GM21381 (cell line): Measurements from ENCODE around the gene GADD45A.

Source experiments
- ATAC-seq: cut with Tn5 transposase; IDR thresholded peaks from one replicate; pipeline ENCODE4 v1.9.1; 2021; ENCODE audit warnings: mild to moderate bottlenecking, moderate library complexity; ENCODE audit not compliant: unreplicated experiment

GADD45A gene

DNA sequence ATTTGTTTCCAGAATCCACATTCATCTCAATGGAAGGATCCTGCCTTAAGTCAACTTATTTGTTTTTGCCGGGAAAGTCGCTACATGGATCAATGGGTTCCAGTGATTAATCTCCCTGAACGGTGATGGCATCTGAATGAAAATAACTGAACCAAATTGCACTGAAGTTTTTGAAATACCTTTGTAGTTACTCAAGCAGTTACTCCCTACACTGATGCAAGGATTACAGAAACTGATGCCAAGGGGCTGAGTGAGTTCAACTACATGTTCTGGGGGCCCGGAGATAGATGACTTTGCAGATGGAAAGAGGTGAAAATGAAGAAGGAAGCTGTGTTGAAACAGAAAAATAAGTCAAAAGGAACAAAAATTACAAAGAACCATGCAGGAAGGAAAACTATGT lies 2.6 kb downstream of the GADD45A start:
- ATAC-seq, result no peak

DNA sequence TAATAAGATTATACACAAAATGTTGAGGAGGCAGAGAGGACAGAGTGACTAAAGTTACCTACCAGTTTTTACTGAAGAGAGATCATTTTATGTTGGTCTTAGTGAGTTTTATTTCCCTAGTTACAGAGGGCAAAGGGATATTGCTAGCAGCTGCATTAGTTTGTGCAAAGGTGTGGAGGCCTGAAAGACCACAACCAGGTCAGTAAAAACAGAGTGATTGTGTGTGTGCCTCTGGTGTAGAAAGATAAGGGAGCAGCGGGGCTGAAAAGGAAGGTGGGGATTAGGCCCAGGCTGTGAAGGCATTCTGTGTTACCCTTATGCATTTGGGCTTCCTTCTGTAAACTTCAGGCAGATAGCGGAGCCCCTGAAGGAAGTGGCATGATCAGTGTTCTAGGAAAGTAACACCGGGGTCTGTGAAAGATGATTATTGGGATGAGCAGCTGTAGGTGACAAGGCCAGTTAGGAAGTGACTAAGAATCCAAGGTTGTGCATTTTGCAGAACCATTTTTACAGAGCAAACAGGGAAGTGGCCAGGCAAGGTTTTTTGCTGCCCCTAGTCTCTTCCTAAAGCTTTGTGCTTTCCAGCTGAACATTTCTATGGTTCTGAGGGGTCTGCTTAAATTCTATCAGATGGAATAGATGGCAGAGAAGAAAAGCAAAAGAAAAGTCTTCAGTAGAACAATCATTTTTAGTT lies 3.7 kb downstream of the GADD45A start:
- ATAC-seq, result no peak

DNA sequence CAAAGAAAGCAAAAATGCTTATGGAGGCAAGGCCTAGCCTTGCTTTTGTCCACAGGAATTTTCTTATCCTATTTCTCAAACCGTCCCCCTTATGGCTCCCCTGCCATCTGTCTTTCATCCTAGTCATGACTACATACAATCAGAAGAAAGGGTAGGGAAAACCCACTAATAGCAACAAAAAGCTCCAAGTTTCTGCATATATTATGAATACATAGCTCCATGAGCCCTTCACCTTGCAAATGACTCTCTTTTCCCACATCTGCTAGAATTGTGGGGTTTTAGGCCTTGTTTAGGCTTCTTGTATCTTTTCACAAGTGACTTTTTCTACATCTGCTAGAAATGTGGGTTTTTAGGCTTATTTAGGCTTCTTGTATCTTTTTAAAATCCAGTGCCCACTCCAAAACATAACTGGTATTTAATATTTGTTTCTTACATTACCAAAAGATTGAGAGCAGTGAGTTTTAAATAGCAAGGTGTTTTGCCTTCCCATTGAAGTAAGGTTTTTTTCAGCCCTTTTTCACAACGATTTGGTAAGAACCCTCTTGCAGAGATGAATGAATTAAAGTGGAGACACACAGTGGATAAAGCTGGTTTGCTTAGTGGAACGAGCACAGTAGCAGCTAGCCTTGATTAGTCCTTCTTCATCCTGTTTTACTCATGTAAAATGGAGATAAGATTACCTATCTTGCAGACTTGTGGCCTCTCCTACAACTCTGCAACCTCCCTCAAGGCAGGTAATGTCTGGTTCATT lies 4.4 kb downstream of the GADD45A start:
- no peak for ATAC-seq

DNA sequence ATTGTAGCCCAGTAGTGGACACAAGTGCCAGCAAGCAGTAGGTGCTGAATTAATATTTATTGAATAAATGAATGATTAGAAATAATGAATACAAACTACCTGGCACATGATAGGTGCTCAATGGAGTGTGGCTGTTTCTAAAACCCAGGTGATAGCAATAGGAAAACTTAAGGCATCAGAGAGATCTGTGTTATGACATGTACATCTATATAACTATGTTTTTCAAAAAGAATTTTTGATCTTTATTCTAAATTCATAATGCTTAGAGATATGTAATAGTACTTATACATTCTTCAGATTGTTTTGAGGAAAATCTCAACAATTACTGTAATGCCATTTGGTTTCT lies 5.0 kb downstream of the GADD45A start:
- no peak for ATAC-seq

DNA sequence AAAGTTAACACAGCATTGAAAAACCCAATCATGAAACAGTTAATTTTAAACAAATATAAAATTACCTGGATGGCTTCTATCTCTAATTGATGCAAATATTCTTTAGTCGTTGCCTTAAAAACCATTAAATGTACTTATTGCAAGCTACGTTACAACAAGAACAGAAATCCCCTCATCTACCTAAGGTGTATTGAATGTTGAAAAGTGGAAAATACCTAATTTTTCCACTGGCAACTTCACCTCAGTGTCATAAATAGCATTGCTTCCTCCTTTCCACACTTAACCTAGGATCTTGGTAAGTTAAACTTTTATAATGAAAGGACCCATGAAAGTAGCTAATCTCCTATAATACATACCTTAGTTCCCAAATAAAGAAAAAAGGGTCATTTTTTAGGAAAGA lies 5.4 kb downstream of the GADD45A start:
- ATAC-seq, result no peak

DNA sequence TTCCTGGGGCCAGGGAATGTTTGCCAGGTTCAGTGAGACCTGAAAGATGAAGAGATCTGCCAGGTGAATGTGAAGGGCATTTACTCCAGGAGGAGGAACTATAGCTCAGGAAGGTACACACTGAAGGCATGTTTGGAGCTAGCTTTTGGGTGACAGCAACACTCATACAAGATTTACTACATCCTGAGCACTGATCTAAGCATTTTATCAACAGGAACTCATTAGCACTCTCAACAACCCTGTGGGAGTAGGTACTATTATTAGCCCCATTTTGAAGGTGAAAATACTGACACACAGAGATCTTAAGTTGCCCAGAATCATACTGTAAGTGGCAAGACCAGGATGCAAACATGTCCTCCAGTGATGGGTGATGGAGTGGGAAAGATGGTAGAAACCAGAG lies 6.7 kb downstream of the GADD45A start:
- no peak for ATAC-seq

DNA sequence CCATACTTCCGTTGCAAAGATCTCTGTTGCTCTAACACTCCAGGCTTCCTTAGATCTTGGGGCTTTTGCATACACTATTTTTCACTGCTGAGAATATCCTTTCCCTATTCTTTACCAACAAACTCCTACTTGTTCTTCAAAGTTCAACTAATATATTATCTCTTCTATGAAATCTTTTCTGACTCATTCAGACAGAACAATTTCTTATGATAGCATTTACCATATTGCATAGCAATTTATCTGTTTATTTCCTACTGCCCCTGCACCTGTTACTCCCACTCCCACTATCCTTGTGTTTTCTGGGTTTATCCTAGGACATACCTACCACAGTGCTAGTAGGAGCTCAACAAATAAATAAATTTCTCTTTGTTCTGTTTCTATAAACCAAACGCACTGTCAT lies 11.0 kb downstream of the GADD45A start:
- ATAC-seq, result no peak

DNA sequence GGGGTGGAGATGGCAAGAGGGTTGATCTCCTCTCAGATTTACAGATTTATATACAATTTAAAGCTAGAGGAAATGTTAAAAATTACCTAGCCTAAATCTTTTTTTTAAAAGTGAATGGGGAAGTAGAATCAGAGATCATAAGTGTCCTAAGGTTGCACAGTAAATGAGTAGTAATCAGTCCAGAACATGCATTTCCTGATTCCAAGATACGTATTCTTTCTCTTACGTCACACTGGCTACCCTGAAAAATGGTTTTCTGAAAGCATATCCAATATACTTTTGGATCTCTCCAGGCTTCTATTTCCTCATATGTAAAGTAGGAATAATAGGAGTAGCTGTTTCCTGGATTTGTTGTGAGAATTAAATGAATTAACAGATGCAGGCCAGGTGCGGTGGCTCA lies 11.7 kb downstream of the GADD45A start:
- no peak for ATAC-seq

DNA sequence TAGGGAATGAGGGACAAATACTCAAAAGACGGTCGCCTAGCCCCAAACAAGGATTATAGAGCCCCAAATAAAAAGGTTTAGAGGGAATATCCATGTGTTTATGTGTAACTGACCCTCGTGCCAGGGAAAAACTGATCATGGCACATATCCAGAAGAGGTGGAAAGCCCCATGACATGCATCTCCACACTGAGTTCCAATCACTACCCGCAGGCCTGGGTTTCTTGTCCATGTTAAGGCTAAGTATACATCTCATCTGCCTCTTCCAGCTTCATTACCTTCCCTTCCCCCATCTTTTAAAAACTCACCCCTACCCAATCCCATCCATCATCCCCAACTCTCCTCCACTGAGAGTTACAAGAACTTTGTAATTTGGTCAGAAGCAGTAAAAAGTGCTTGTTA lies 15.2 kb downstream of the GADD45A start:
- no peak for ATAC-seq

DNA sequence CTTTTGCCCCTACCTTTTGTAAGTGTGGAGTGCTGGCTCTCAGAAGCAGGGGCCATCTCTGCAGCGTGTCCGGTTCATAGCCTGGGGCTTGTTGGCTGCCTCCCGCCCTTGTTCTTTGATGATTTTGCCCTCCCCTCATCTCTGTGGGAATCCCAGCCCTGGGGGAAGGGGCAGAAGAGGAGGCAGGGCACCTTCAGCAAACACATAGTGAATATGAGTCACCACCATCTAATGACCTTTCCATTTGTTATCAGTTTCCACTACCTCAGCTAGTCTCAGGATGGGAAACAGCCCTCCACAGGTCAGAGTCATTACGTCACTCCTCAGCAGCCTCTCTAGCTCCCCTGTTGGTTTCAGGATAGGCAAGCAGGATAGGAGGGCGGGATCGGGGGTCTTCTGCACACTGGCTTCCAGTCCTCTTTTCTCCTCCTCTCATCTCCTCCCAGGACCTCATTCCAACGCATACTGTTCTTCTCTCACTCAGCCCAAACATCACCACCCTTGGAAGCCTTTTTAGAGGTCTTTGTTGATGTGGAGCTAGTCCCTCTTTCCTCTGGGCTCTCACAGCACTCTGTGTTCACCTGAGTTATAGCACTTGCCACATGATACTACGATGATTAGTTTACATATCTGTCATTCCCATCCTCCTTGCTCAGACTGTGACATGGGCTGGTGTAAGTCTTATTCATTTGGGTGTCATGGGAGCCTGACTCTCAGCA lies 15.8 kb downstream of the GADD45A start:
- no peak for ATAC-seq

DNA sequence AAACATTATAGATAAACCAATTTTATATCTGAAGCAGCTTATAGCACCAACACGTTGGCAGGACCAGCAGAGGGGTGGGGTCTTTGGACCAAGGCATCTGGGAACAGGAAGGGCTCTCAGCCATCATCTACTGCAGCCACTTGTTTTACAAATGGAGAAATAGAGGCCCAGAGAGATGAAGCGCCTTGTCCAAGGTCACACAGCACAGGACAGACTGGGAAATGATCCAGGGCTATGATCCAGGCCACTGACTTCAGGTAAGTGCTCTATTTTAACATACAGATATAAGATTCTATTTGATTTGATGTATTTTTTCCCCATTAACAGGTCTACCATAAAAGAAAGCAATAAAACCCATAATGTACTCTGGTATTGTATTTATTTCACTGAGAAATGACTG lies 16.9 kb downstream of the GADD45A start:
- ATAC-seq, result no peak

DNA sequence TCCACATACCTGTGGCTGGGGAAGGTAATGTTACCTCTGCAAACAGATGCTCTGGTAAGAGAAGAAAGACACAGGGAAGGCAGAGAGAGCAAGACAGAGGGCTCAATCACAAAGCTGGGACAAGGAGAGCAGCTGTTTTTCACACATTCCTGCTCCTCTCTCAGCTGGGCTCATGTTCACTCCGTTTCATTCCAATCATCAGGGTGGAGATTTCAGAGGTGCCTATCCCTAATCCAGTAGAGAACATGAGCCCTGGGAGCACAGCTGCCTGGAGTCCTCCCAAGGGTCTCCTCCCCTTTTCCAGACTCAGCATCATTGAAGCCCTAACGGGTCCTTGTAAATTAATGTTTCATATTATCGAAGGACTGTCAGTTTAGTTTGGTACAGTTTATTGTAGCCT lies 19.4 kb downstream of the GADD45A start:
- ATAC-seq, result no peak

DNA sequence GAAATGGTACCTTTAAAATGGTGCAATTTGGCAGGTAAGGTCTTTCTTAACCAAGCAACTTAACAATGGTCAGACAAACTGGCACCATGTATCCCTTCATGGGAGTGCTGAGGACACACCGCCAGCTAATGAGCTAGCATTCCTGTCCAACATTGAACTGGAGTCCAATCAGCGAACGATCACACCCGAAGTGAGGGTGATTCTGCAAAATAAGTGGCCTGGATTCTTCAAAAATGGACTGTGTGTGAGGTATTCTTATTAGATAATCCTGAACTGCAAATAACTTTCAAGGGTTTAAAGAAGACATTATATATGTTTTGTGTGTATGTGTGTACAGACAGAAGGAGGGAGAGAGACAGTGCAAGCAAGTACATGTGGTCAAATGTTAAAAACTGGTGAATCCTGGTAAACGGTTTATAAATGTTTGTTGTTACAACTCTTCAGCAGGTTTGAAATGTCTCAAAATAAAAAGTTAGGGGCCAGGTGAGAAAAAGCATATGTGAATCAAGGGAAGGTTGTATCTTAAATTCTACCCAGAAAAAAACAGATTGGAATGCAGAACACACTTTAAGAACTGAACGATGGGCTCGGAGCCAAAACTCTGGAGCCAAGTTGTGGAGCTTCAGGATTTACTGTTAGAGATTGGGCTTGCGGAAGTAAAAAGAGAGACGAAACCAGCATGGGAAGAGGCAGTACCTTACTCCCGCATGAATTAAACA lies 20.9 kb downstream of the GADD45A start:
- no peak for ATAC-seq

DNA sequence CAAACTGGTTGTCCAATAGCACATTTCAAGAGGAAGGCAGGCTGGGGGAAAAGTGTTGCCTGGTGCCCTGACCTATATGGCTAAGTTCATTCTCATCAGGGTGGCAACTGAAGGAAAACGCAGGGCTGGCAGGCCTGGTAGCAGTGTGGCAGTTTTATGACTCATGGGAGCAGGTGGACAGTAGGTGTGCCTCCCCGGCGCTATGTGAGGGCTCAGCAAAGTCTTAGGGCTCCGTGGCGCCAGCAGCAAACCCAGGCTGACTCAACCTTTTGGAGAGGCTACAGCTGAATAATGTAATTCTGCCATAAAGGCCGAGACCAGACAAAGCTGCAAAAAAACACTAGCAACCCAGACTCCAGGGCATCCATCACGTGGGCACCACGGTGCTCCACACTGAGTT lies 23.6 kb downstream of the GADD45A start:
- ATAC-seq, result no peak

DNA sequence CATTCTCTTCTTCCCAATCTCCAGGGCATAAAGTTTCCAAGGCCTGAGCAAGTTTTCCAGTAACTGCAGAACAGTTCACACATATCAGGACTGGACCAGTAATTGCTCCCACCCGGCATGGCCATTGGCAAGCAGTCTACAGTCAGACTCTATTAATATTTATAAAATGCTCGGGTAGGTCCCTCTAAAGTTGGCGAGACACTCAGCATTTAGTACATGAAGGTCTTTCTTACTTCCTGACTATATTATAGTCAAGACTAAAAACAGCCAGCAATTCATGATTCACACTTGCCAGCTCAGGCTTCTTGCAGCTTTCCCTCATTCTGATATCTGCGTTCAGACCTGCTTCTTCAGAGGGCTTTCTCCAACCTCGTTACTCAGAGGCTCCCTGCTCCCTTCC lies 25.4 kb downstream of the GADD45A start:
- ATAC-seq, result no peak

DNA sequence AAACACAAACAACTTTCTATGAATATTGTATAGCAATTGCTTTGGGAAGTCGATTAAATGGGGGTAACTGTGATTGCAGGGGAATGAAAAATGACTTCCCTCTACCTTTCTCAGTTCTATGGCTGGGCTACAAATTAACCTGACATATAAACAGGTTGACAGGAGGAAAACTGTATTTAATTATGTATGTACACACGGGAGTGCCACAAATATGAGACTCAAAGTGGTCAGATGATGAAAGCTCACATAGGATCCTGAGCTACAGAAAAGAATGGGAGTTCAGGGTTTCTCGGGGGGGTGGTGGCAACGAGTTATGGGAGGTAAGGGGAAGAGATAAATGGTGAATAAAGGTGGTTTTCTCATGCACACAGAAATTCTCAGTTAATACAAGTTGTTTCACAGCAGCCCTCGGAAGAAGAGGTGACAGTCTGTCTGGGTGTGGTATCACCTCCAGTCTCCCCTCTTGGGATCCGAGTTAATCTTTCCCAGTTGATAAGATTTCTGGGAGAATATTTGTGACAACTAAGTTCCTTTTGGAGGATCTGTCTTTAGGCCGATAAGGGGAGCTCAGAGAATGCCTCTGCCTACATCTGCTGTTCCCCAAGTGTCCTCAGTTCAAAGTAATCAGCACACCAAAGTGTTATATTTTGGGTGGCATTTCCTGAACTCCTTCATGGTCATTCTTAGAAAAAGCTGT lies 26.3 kb downstream of the GADD45A start:
- no peak for ATAC-seq

DNA sequence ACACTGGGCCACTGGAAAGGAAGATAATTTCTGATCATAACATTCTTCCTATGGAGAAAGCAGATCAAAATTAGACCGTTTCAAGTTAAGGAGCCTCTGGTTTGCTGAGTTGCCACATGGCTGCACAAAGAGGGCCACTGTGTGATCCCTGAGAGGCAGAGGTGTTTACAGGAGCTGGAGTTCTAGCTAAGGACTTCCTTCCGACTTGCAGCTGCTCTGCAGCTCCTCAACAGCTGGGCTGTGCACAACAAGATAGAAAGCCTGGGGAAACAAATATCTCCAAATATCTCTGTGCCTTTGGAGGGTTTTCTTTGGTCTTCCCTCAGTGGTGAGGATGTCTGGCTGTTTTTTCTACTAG lies 26.8 kb downstream of the GADD45A start:
- ATAC-seq, result no peak

DNA sequence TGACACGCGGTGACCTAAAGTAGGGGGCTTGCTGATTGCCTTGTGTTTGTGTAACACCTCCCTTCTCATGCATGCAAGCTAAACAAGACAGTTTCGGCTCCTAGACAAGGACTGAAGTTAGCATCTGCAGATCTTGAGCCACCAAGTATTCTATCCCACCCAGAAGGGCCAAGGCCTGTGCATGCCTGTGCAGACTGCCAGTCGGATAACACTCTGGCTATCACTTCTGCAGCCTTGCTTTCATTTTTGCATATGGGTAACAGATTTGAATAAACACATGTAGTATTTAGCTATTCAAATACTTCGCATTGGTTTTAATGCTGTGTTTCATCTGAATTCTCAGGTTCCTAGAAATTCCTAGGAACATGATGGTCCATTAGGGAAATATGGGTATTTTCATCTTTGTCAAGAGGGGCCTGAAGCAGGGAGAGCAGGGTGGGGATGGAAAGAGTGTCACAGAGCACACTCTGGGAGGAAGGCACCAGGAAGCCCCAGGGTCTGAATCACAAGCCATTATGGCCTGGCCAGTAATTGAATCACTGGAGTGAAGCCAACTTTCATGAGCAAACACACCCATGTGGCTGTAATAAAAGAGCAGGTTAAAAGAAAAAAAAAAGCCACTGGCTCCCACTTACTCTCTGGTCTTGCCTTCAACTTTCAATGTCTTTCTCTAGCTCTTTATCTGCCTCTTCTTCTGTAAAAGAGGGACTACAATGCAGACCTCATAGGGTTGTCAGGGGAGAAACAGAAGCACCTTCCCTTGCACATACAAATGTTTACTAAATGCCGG lies 28.3 kb downstream of the GADD45A start:
- no peak for ATAC-seq

DNA sequence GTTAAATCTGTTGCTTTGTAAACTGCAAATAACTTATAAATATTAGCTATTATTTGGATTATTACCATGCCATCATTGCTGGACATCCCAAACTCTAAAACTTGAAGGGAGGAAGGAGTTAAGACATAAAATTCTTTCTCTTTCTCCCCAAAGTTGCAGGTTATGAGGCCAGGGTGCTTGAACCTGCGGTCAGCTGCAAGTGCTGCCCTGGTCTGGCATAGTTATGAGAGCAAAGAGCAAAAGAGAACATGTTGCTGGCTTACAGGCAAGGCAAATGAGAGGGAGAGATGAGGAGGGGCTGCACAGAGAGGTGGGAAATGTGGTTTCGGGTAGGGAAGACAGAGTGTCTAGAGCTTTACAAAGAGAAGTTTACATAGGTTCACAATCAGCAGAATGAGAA lies 30.8 kb downstream of the GADD45A start:
- no peak for ATAC-seq

DNA sequence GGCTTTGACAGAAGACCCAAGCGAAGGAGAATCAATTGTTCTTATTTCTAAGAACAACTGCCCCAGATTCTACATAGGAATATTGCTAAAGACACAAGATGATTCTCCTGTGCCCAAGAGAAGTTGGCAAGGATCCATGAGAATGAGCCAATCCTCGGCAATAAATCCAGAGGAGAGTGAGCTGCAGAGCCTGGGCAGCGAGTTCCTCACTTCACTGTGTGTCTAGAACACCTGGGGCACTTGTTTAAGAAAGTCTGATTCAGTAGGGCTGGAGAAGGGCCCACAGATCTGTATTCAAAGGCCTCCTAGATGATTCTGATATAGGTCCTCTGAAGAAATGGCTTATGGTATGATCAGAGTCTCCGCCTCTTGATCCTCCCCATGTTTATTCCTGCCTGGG lies 31.8 kb downstream of the GADD45A start:
- ATAC-seq, result no peak
